ENCODE measurements around the gene AURKB.
"Not testable (repeated sequence)": the region's sequence is repeated elsewhere in the genome, so short reads cannot be mapped to it uniquely, and the experiment has no call there.

Gene AURKB

GRCh38 chr17:8209907-8210760 lies at the start of gene AURKB:
Gene AURKB, minus strand, starts transcription at chr17:8210575. Its CDS starts 351 bp downstream, at chr17:8210224.
- peak; percentile 88 for DNase-seq (ENCODE audit: low read depth)

DNA sequence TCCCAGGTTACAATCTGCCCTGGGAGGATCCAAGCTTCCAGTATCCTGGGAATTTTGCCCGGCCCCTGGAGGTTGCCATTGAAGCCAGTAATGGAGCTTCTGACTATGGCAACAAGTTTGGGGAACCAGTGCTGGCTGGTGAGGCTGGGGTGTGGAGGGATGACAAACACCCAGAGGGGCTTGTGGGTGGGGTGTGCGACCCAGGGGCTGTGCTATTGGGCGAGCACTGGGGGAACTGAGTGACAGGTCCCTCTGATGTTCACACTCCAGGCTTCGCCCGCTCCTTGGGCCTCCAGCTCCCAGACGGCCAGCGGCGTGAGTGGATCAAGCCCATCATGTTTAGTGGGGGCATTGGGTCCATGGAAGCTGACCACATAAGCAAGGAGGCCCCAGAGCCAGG lies 47.4 kb upstream of the AURKB start:
- DNase-seq (ENCODE audit: low read depth) = no peak

GRCh38 chr17:8256691-8257090 lies 46.3 kb upstream of the AURKB start:
- DNase-seq (ENCODE audit: low read depth) = no peak

GRCh38 chr17:8256291-8256690 lies 45.9 kb upstream of the AURKB start:
- DNase-seq (ENCODE audit: low read depth) = no peak

GRCh38 chr17:8255499-8255898 lies 45.1 kb upstream of the AURKB start:
- DNase-seq (ENCODE audit: low read depth) = no peak

GRCh38 chr17:8254881-8255280 lies 44.5 kb upstream of the AURKB start:
- no peak for DNase-seq (ENCODE audit: low read depth)

GRCh38 chr17:8253801-8254200 lies 43.4 kb upstream of the AURKB start:
- DNase-seq (ENCODE audit: low read depth) = no peak

GRCh38 chr17:8251411-8251810 lies 41.0 kb upstream of the AURKB start:
- DNase-seq (ENCODE audit: low read depth) = not testable (repeated sequence)

DNA sequence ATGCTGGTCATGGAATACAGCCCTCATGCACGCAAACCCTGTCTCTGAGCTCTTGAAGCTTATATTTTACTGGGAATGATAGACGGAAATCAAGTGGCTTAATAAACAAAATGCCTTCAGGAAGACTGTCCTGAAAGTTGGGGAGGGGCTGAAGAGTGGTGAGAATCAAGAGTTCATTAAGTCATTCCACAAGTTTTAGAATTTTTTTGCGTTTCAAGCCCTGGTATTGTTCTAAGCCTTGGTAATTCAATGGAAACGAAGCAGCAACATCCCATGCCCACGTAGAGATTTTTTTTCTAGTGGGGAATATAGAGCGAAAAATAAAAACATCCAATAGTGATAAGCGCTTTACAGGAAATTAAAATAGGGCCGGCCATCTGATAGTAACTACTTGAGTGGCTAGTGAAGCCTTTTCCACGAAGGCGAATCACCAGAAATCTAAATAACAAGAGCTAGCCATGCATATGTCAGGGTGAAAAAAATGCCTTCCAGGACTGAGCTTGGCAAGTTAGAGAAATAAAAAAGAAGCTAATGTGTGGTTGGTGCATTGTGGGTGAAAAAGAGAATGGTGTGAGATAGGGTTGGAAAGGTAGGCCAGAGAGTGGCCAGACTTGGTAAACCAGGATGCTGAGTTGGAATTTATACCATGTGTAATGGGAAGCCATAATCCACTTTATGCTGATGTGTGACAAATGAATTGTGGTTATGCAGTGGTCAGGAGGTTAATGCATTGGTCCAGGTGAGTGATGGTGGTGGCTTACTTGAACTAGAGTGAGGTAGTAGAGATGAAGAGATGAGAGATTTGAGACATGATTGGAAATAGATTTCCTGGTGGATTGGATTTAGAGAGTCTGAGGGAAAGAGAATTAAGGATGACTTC lies 39.5 kb upstream of the AURKB start:
- DNase-seq (ENCODE audit: low read depth) = no peak

DNA sequence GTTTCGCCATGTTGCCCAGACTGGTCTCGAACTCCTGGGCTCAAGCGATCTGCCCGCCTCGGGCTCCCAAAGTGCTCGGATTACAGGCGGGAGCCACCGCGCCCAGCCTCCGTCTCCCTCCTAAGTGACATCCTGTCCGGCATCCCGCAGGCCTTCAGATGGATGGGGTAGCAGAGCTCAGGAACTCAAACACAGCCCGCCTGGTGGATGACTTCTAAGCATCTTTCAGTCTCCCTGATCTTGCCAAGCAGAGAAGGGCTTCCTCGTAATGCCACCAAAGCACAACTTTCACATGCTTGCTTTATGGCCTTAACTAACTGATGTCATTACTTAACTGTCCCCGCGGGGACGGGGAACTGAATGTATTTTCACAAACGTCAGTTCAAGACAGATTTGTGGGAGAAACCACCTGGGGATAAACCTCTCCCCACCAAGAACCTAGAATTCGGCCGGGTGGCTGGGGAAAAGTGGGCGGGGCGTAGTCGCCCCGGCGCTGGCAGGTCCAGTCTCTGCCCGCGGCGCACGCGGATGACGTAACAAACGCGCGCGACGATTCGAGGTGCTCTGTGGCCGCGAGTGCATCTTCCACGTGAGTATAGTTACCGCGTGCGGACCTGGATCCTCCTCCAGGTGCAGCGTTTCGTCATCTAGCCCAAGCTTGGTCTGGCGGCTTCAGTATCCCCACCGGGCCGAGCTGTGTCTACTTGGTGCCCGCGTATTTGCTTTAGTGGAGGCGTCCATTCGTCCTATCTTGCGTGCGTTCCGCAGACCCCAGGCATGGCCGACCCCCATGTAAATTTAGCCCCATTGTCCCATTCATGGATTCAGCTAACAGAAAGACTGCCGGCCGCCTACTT lies 38.6 kb upstream of the AURKB start, which contains the start of gene PFAS:
Gene PFAS, plus strand, starts transcription at position 539 of the 857 bp plus-strand sequence. CDS start 4,649 bp downstream, outside the sequence.
- peak; percentile 96 for DNase-seq (ENCODE audit: low read depth)

DNA sequence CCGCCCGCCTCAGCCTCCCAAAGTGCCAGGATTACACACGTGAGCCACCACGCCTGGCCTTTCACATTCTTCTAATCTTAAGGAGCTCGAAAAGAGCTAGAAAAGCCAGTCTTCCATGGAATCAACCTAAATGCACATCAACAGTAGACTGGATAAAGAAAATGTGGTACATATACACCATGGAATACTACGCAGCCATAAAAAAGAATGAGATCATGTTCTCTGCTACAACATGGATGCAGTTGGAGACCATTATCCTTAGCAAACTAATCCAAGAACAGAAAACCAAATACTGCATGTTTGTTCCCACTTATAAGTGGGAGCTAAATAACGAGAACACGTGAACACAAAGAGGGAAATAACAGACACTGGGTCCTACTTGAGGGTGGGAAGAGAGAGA lies 34.4 kb upstream of the AURKB start:
- no peak for DNase-seq (ENCODE audit: low read depth)

GRCh38 chr17:8243827-8244226 lies 33.5 kb upstream of the AURKB start:
- no peak for DNase-seq (ENCODE audit: low read depth)

DNA sequence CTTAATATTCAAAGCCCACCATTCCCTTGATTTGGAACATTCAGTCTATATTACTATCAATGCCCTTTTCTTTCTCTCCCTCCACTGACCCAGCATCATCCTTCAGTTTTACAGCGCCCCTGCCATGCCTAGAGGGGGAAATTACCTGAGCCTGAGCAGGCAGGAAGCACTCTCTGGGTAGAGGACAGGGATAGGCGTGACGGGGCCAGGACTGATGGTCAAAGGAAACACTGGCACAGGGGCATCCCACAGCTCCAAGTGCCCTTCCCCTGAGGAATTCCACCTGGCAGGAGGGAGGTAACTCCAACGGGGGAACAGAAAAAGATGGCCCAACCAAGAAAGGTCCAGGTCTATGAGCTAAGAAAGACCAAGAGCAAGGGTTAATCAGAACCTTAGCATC lies 27.5 kb upstream of the AURKB start:
- no peak for DNase-seq (ENCODE audit: low read depth)

GRCh38 chr17:8237175-8237574 lies 26.8 kb upstream of the AURKB start:
- no peak for DNase-seq (ENCODE audit: low read depth)

GRCh38 chr17:8235676-8236075 lies 25.3 kb upstream of the AURKB start:
- no peak for DNase-seq (ENCODE audit: low read depth)

DNA sequence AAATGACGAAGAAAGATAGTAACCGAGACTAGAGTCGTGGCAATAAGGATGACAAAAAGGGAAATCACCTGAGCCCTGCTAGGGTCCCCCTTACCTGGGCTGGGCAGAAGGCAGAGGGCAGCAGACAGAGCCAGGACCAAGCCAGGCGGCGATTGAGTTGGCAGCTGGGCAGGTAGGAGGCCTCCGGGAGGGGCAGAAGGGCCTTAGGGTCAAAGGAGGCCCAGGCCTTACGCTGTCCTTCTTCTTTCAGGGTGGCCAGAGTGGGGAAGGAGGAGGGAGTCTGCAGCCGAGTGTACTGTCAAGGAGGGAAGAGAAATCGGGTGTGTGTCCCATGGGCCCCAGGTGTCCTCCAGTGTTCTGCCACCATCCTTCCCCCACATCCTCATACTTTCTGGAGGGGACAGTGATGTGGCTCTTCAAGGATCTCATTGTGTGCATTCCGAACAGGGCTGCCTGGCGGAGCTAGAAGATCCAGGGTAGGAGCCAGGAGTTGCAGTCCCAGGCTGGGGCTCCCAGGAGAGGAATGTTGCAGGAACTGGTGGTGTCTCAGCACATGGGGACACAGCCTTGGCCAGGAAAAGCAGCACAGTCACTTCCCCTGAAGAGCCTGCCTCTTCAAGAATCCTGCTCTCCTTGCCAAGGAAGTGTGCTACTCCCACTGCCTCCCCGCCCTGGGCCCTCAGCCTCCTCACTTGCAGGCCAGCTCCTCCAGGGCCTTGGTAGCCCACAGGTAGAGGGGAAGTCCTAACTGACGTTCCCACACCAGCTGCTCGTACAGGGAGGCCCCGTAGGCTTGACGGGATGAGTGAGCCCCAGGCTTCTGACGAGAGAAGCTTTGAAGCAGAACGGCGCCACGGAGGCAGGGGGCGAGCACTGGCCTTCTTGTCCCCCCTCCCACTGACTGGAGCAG lies 24.2 kb upstream of the AURKB start:
- DNase-seq (ENCODE audit: low read depth) = no peak

- DNase-seq (ENCODE audit: low read depth) = no peak
These were observed 21.3 kb upstream of the AURKB start for GRCh38 chr17:8231701-8232100.

GRCh38 chr17:8227238-8227581 lies 16.8 kb upstream of the AURKB start:
- DNase-seq (ENCODE audit: low read depth) = no peak

GRCh38 chr17:8226536-8227237 lies 16.3 kb upstream of the AURKB start:
- no peak for DNase-seq (ENCODE audit: low read depth)

DNA sequence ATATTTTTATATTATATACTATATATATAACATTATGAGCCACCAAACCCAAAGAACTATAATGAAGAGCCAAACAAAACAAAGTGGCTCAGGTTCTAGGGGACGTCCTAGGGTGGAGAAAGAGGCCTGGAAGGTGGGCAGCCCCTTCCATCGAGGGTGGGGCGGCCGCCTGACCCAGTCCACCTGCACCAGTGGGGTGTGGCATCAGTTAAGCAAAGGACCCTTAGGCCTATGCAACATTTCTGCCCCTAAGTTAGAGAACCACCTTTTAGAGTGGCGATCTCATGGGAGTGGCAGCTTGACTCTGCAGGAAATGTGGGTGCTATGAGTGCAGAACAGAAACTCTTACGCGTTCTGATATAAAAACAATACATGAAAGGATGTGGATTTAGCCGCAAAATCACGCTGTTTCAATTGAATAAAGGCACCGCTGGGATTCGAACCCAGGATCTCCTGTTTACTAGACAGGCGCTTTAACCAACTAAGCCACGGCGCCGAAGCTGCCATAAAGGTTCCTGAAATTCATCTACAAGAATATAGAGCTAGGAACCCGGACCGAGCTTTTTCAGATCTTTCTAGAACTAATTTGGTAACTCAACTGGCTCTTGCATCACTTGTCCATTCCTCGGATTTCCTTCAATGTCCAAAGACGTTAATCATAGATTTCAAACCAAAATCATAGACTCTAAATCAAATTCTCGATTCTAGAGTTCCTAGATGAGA lies 15.6 kb upstream of the AURKB start:
- peak; percentile 30 for DNase-seq (ENCODE audit: low read depth)
